GM23338 (cell line): ENCODE results near the gene CDK14. TPM values are rescaled to one million over a fixed set of nuclear protein-coding genes. Genes with fewer than 3 reads are reported as not detected.

Source experiments
- ATAC-seq: fragments of 200-7000 bp; cut with Tn5 transposase; 3 replicates; pipeline ENCODE4 v1.9.1; 2020
- DNase-seq: peaks from one replicate; pipeline ENCODE4 v3.0.0-alpha.2; 2015; ENCODE audit warnings: low spot score
- H2AFZ ChIP-seq: fragments of 200-600 bp; sonication (generic); 2 replicates; pipeline ENCODE4 v1.8.0; 2016; ENCODE audit warnings: antibody characterized with exemption, mild to moderate bottlenecking, moderate library complexity
- H3F3A ChIP-seq: fragments of 200-600 bp; sonication (generic); replicated peaks from 2 replicates; pipeline ENCODE4 v1.8.0; 2017; ENCODE audit warnings: antibody characterized with exemption, mixed run types, low read depth
- H3K27ac ChIP-seq: fragments of 200-600 bp; sonication (generic); 2 replicates; pipeline ENCODE4 v1.6.1; 2016; ENCODE audit warnings: low read depth
- H3K27me3 ChIP-seq: fragments of 200-600 bp; sonication (generic); 2 replicates; pipeline ENCODE4 v1.8.0; 2016; ENCODE audit warnings: mild to moderate bottlenecking, mixed run types, moderate library complexity; ENCODE audit not compliant: insufficient read depth
- H3K36me3 ChIP-seq: fragments of 200-600 bp; sonication (generic); 2 replicates; pipeline ENCODE4 v1.8.0; 2016; ENCODE audit warnings: mild to moderate bottlenecking; ENCODE audit not compliant: insufficient read depth
- H3K4me1 ChIP-seq: fragments of 200-600 bp; sonication (generic); 2 replicates; pipeline ENCODE4 v1.8.0; 2016; ENCODE audit warnings: mild to moderate bottlenecking, moderate library complexity; ENCODE audit not compliant: insufficient read depth
- H3K4me2 ChIP-seq: fragments of 200-600 bp; sonication (generic); 2 replicates; pipeline ENCODE4 v1.7.1; 2017; ENCODE audit warnings: mixed run types
- H3K4me3 ChIP-seq: fragments of 200-600 bp; sonication (generic); 2 replicates; pipeline ENCODE4 v1.6.1; 2016; ENCODE audit warnings: mixed run types
- H3K79me2 ChIP-seq: fragments of 200-600 bp; sonication (generic); replicated peaks from 2 replicates; pipeline ENCODE4 v1.8.0; 2017; ENCODE audit warnings: mild to moderate bottlenecking; ENCODE audit not compliant: insufficient read depth
- H3K9me2 ChIP-seq: fragments of 200-600 bp; sonication (generic); 2 replicates; pipeline ENCODE4 v1.8.0; 2017; ENCODE audit not compliant: insufficient read depth
- H4K20me1 ChIP-seq: fragments of 200-600 bp; sonication (generic); replicated peaks from 2 replicates; pipeline ENCODE4 v1.8.0; 2017; ENCODE audit warnings: mild to moderate bottlenecking; ENCODE audit not compliant: insufficient read depth
- H3K27ac Mint-ChIP-seq: 2 replicates; pipeline ENCODE4 v1.8.0; 2020; ENCODE audit warnings: inconsistent platforms, mild to moderate bottlenecking, moderate library complexity, mixed read lengths
- H3K27me3 Mint-ChIP-seq: 3 replicates; pipeline ENCODE4 v1.8.0; 2022; ENCODE audit warnings: low read depth, mild to moderate bottlenecking, moderate library complexity, mixed read lengths, inconsistent platforms; ENCODE audit not compliant: insufficient read depth, poor library complexity
- H3K36me3 Mint-ChIP-seq: 3 replicates; pipeline ENCODE4 v1.8.0; 2021; ENCODE audit warnings: low read depth, mild to moderate bottlenecking, inconsistent platforms, moderate library complexity, mixed read lengths
- H3K4me1 Mint-ChIP-seq: 3 replicates; pipeline ENCODE4 v1.8.0; 2020; ENCODE audit warnings: mild to moderate bottlenecking, inconsistent platforms, mixed read lengths
- H3K4me3 Mint-ChIP-seq: 3 replicates; pipeline ENCODE4 v1.8.0; 2021; ENCODE audit warnings: moderate library complexity, mild to moderate bottlenecking, inconsistent platforms, mixed read lengths
- H3K9me3 Mint-ChIP-seq: 3 replicates; pipeline ENCODE4 v1.8.0; 2020; ENCODE audit warnings: moderate library complexity, mild to moderate bottlenecking, inconsistent platforms, mixed read lengths
- CREB1 ChIP-seq: fragments of 250-450 bp; sonication (Bioruptor Pico); IDR thresholded peaks from 2 replicates; pipeline ENCODE4 v1.5.0; 2020; ENCODE audit warnings: low read depth, mild to moderate bottlenecking, moderate library complexity
- CTCF ChIP-seq, 2 experiments: fragments of 200-600 bp in 1 of 2; sonication (generic) in 1 of 2; conservative IDR thresholded peaks; 2 replicates each; pipeline versions ENCODE4 v1.5.1 to v1.6.1; 2016 to 2017; ENCODE audit warnings: antibody characterized with exemption in 2 of 2, low read depth in 2 of 2, mild to moderate bottlenecking in 2 of 2, moderate library complexity in 1 of 2
- NANOG ChIP-seq: IDR thresholded peaks from 2 replicates; pipeline ENCODE4 v1.6.1; 2016; ENCODE audit warnings: antibody characterized with exemption, borderline replicate concordance
- ZNF462 ChIP-seq: fragments of 250-450 bp; sonication (Bioruptor Pico); IDR thresholded peaks from 2 replicates; pipeline ENCODE4 v1.5.0; 2020; ENCODE audit warnings: mild to moderate bottlenecking, moderate library complexity
- polyA plus RNA-seq: library from polyadenylated mRNA; unstranded; fragments of >200 nt; fragmentation: Nextera tagmentation; extraction: Ambion mirVana; gene quantifications from 2 replicates; pipeline ENCODE4 v1.2.1, GENCODE V29; 2016
- total RNA-seq: library from RNA; depleted of rRNA; stranded (reverse); fragments of >200 nt; shearing (Covaris generic); gene quantifications from 2 replicates; pipeline ENCODE4 v1.2.3, GENCODE V29; 2014

CDK14 gene
- total and polyA plus RNA-seq, 2 experiments from 2014 or later: 11.2 to 24.0 TPM

GRCh38 chr7:91031757-91032156, 435.6 kb downstream of the CDK14 start:
- peaks cover 57% of the 10 kb centered on the region for H3K4me1 ChIP-seq
- peak overlapping the region; percentile 42 for H3K27ac Mint-ChIP-seq
- H3K27ac ChIP-seq: no peak overlapping the region
- no peaks in the 10 kb centered on the region for H3K79me2 ChIP-seq
- H3K4me3 ChIP-seq: 0 out of 2 replicates have a peak overlapping the region, but pooled peaks have one; percentile 21
- peaks cover 21% of the 10 kb centered on the region for H3K36me3 Mint-ChIP-seq
- DNase-seq (peak; percentile 68), ATAC-seq (peak; percentile 71)
- H3K4me3 Mint-ChIP-seq: peak overlapping the region; percentile 11; the same call in 2 of the 3 replicates
- no peak overlapping the region for H2AFZ ChIP-seq
- H3K9me2 ChIP-seq: no peaks in the 10 kb centered on the region
- no peaks in the 10 kb centered on the region for H3K36me3 ChIP-seq
- no peaks in the 10 kb centered on the region for H3F3A ChIP-seq
- H3K4me1 Mint-ChIP-seq: peaks cover 56% of the 10 kb centered on the region
- peak overlapping the region; percentile 47 for H3K4me2 ChIP-seq
- TF ChIP-seq CTCF (conservative IDR thresholded peaks at IDR 0.05; ENCODE audit: low read depth in 2 of 2): peak; percentile 11 to 62; a peak in 2 of 4 replicates
- TF ChIP-seq NANOG: peak; percentile 85; the same call in 1 of the 2 replicates
- TF ChIP-seq CREB1: peak; percentile 57
- TF ChIP-seq ZNF462: no peak
- H3K9me3 Mint-ChIP-seq: peaks cover 5% of the 10 kb centered on the region; the same call in 2 of the 3 replicates
- peaks cover 4% of the 10 kb centered on the region for H3K27me3 Mint-ChIP-seq
- H3K27me3 ChIP-seq: no peaks in the 10 kb centered on the region
- H4K20me1 ChIP-seq: no peaks in the 10 kb centered on the region
